ENCODE measurements around the gene CRYL1.

The CRYL1 gene, protein sequence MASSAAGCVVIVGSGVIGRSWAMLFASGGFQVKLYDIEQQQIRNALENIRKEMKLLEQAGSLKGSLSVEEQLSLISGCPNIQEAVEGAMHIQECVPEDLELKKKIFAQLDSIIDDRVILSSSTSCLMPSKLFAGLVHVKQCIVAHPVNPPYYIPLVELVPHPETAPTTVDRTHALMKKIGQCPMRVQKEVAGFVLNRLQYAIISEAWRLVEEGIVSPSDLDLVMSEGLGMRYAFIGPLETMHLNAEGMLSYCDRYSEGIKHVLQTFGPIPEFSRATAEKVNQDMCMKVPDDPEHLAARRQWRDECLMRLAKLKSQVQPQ

DNA sequence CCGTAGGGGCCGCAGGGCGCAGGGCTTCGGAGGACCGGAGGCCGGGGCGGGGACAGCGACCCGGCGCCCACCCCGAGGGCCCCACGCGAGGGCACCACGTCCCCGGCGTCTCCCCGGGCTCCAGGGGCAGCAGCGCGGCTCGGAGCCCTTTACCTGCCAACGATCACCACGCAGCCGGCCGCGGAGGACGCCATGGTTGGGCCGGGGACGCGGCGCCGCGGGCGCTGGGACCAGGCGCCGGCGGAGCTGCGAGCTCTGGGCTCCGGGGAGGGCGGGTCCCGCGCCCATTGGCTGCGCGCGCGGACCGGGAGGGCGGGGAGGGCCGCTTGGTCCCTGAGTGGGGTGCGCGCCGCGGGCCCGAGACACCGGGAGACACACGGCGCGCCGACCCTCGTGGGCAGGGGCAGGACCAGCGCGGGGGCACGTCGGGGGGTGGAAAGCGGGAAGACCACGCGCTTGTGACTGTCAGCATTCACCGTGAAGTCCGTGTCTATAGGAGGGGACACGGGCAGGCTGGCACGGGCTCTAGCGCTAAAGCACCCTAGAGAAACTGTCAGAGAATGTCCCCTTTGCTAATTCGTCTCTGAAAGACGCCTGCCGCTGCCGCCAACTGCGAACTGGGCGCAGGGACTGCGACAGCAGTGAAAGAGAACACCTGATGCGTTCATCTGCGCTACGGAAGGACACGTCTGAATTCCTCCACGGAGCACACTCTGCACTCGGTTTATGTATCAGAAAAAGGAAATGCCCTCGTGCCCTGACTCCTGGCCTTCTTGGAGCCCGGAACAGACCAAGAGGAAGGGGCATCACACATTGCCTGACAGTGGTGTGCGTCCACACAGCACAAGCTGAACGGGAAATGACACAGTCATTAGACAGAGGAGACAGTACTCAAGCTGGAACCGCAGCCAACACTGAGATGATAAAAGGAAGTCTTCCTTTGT lies at the start of gene CRYL1:
CRYL1 (minus strand) TSS at position 257 of the 944 bp plus-strand sequence; CDS start at position 194, 63 bp downstream.
- peak; percentile 61 for DNase-seq

GRCh38 chr13:20573636-20574035 lies 48.0 kb upstream of the CRYL1 start:
- DNase-seq: no peak

GRCh38 chr13:20573186-20573585 lies 47.5 kb upstream of the CRYL1 start:
- DNase-seq: no peak

- no peak for DNase-seq
Measured at GRCh38 chr13:20571676-20572075, 46.0 kb upstream of the CRYL1 start.

DNA sequence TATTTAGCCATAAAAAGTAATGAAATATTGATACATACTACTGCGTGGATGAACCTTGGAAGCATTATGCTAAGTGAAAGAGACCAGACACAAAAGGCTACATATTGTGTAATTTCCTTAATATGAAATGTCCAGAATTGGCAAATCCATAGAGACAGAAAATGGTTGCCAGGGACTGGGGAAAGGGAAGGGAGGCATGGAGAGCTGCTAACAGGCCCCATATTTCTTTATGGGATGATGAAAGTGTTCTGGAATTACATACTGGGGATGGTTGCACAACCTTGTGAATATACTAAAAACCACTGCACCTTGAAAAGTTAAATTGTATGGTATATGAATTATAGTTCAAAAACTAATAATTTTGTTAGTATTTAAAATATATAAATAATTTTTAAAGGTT lies 44.9 kb upstream of the CRYL1 start:
- peak; percentile 73 for DNase-seq

GRCh38 chr13:20567881-20568528 lies 42.3 kb upstream of the CRYL1 start:
- no peak for DNase-seq

DNA sequence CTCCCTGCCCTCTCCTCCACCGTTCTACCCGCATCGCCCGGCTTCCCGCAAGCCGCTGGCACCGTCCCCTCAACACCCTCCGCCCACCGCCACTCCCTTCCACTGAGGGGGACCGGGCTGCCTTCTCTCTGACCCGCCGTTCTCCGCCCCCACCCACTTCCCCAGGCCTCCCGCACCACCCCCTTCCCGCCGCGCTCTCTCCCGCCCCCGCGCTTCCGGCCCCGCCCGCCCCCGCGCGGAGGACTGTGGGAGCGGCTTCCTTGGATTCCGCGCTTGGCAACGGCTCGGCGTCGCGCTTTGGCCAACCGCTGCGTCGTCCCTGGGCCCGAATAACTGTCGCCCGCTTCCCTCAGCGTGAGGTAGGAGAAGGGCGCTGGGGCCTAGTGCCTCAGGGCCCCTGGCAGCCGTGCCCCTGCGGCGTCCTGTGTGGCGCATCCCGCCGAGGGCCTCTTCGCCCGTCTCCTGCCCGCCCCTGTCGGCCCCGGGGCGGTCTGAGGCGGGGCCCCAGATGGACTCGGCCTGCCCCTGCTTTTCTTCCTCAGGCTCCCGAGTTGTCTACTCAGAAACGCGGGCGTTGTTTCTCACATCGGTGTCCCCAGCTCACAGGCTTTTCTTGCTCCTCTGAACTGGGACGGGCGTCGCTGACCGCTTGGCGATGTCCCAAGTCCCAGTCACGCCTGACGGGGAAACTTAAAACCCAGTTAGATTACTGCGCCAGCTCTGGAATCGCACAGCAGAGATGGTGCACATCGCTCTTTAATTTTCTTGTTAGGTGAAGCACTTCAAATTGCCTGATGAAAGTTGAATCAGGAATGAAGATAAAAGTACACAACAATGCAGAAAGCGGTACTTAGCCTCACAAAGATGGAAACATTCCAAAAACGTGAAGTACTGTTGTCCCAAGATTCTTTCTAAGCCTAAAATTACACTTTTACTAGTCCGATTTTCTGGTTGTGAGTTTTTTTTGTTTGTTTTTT lies 41.5 kb upstream of the CRYL1 start, which contains the start of gene IFT88:
IFT88 (plus strand) TSS at position 260 of the 977 bp plus-strand sequence. CDS start 7,229 bp downstream, outside the sequence.
- peak; percentile 91 for DNase-seq

- DNase-seq: peak; percentile 83
Measured at GRCh38 chr13:20566468-20566897, 40.8 kb upstream of the CRYL1 start.

DNA sequence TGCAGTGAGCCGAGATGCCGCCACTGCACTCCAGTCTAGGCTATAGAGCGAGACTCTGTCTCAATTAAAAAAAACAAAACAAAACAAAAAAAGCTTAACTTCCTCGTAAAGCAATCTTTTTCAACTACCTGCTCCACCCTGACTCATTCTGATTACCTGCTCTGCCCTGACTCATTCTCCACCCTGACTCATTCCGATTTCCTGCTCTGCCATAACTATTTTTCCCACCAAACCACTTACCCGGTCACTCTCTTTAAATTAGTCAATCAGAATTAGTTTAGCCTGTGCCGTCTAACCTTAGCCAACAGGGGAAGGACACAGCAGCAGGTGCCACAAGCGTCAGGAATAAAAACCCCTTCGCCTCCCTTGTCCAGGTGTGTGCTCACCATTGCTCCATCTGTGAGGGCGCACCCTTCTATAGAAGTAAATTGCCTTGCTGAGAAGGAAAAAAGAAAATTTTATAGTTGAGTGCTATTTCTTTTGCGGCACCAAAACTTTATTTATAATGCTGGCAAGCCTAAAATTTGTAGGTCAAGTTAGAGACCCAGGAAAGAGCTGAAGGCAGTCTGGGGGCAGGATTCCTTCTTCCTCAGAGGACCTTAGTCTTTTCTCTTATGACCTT lies 39.6 kb upstream of the CRYL1 start:
- no peak for DNase-seq

DNA sequence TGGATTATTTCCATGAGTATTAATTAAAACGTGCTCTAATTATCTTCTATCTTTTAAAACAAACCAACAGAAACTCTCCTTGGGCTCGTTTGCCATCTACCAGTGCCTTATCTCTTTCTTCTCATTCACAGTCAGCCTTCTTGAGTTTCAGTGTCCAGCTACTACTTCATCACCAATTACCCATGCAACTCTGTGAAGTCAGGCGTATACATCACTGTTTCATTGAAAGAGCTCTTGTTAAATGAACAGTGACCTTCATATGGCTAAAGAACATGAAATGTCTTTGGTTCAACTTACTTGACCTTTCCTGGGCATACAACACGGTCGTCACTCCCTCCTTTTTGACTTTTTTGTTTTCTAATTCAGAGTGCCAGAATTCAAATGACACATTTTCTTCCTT lies 36.1 kb upstream of the CRYL1 start:
- no peak for DNase-seq

- DNase-seq: no peak
Measured at GRCh38 chr13:20559659-20560356, 34.2 kb upstream of the CRYL1 start.

DNA sequence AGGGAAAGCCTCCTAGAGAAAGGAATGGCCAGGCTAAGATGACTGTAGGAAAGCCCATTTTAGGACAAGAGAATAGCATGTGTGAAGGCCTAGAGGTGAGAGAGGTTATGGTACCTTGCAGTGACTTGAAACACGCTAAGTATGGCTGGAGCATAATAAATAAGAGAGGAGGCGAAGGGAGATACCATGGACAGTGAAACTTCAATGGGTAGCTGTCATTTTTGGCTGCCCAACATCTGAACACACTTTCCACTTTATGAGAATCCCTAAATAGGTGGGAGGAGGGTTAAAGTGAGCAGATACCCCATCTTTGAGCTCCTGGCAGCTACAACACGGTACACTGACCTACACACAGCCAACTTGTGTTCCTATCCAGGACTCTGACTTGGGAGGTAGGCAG lies 33.3 kb upstream of the CRYL1 start:
- no peak for DNase-seq

DNA sequence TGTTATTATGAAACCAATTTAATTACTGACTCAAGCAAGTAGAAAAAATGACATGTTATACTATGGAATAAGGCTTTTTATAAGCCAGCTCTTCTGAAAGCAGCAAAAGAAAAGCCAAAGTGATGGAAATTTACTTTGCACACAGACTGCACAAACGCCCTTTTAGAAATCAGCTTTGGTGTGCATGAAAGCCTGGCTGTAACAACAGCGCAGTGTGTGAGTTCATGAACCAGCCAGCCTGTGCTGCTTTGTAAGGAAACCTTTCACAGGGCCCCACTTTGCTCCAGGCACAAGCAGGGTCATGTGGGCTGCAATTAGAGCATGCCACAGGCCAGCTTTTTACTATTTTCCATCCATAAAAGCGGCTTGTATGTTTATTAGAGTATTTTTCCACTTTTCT lies 27.7 kb upstream of the CRYL1 start:
- no peak for DNase-seq

DNA sequence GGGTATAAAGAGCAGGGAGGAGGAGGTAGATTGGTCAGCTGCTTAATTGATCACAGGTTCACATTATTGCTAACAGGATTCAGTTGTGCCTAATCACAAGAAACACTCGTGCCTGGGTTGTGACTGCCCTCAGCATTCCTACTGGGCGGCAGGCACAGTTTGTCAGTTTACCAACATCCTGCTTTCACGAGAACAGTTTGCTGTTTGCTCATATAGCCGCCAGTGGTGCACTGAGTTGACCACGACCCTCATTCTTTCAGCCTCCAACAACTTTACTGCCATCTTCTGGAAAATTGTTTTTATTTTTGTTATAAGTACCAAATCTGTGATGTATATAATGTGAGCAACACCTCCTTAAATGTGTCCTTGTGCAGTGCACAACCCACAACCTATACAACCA lies 25.1 kb upstream of the CRYL1 start:
- DNase-seq: peak; percentile 15

- DNase-seq: no peak
Measured at GRCh38 chr13:20547479-20547908, 21.8 kb upstream of the CRYL1 start.

DNA sequence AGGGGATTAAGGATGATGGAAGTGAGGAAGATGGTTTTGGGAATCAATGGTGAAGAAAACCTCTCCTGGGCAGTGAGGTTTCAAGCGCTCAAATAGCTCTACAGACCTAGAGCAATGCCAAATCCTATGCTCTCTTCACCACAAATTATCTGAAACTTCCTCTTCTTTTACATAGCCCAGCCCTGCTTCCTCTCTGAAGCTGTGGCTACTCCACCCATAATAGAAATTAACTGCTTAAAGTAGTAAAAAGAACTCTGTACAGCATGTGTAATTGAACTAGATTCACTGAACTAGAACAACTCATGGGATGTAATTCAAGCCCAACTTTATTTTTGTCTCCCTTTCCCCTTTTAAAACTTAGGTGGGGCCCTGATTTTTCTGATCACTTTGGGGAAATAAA lies 20.9 kb upstream of the CRYL1 start:
- no peak for DNase-seq

DNA sequence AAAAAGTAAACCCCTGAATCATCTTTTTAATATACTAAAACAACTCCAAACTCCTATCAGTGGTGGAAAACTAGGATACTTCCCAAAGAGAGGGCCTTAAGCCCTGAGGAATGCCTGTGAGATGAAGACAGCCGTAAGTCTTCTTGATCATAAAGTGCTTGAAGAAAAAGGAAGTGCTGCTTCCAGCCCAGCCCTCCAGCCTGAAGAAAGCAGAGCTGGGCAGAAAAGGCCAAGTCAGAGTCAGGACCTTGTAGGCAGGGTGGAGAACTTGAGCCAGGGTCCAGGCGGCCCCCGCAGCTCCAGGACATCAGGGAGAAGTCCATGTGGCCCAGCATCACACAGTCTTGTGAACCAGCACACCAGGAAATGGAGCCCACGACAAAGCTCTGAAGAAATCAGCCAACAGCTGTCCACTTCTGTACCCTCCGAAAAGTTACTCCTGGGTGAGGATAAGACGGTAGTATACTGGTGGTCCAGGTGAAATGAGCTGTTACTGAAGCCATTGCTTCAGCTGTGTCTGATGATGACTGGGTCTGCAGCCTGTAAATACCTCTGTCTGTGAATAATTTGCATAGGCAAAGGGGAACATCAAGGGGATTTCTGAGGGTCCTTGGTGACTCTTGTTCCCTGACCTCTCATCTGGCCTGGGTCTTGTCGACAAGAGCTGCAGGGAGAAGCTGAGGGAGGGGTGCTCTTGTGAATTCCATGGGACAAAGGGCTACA lies 18.7 kb upstream of the CRYL1 start:
- no peak for DNase-seq

- DNase-seq: no peak
Measured at GRCh38 chr13:20536992-20537391, 11.3 kb upstream of the CRYL1 start.

GRCh38 chr13:20534038-20534608 lies 8.5 kb upstream of the CRYL1 start:
- no peak for DNase-seq

DNA sequence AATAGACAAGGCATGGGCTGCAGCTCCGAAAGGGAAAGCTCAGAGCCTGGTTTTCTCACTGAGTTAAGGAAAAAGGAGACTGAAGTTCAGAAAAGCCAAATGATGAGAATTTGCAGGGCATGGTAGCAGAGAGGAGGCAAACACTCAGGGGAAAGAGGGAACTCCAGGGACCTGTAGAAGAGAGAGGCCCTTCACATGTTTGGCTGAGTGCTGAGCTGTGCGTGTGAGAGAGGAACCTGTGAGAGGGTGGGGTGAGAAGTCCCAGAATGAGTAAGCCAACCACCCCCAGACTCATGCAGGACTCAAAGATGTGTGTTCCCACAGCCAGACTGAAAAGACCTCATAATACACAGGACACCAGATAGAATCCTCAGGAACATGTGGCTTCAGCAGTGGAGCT lies 2.8 kb upstream of the CRYL1 start:
- DNase-seq: no peak

Data from fibroblast of skin of right quadriceps (primary cell).